DMS153 treated with DMSO at 0.1 percent for 48 hours (cell line): ENCODE data around the gene TALDO1.

Experiments used
- DNase-seq: peaks from one replicate; lab custom pipeline; 2025; ENCODE audit not compliant: unreplicated experiment; lab: John Stamatoyannopoulos, UW

Gene TALDO1

DNA sequence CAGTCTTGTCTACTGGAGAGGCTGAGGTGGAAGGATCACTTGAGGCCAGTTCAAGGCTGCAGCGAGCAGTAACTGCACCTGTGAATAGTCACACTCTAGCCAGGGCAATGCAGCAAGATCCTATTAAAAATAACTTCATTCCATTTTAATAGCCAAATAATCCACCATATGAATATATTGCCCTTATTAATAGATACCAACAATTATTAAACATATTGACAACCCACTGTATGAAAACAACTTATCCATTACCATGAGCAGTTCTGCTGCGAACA lies 19.6 kb downstream of the TALDO1 start:
- no peak for DNase-seq

DNA sequence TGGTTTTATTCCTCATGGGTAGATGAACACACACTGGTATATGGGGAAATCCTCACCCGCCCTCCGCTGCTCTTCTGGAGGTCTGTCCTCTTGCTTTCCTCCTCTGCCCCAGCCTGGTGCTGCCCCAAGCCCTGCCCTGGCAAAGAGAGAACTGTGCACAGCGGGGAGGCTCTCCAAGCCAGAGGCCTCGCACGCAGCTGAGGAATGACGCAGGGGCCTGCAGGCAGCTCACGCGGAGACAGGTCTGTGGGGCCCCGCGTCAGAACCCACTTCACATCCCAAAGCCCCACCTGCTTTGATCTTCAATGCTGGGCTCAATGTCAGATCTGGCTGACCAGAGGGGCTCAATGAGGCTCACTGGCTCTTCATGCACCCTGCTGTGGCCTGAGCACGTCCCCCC lies 20.0 kb downstream of the TALDO1 start:
- DNase-seq: no peak

DNA sequence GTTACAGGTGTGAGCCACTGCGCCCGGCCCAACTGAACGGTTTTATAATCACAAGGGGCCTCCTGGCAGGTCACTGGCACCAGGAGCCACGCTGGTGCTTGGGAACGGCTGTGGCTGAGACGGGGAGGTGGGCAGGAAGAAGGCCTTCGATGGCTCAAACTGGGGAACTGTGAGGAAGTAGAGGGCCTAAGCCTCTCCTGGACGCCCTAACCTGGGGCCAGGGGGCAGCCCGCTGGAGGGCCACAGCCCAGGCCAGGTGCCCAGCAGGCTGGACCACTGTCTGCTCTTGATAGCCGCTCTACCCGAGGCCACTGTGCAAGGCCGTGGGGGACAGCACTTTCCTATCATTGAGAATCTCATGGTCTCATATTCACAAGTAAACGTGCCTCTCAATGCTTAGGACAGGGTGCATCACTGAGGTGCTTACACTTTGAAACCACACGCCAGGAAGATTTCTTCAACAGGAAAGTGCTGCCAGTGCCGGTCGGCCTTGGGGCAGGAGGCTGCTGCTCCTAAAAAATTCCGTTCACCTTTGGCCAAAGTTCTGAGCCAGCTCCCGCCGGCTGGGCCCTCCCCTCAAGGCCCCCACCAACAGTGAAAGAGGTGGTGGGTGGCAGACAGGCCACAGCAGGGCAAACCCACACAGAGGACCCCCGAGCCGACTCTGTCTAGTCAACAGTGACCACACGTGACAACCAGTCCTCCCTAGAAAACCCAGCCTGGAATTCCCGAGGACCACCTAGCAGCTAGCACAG lies 22.8 kb downstream of the TALDO1 start:
- no peak for DNase-seq

DNA sequence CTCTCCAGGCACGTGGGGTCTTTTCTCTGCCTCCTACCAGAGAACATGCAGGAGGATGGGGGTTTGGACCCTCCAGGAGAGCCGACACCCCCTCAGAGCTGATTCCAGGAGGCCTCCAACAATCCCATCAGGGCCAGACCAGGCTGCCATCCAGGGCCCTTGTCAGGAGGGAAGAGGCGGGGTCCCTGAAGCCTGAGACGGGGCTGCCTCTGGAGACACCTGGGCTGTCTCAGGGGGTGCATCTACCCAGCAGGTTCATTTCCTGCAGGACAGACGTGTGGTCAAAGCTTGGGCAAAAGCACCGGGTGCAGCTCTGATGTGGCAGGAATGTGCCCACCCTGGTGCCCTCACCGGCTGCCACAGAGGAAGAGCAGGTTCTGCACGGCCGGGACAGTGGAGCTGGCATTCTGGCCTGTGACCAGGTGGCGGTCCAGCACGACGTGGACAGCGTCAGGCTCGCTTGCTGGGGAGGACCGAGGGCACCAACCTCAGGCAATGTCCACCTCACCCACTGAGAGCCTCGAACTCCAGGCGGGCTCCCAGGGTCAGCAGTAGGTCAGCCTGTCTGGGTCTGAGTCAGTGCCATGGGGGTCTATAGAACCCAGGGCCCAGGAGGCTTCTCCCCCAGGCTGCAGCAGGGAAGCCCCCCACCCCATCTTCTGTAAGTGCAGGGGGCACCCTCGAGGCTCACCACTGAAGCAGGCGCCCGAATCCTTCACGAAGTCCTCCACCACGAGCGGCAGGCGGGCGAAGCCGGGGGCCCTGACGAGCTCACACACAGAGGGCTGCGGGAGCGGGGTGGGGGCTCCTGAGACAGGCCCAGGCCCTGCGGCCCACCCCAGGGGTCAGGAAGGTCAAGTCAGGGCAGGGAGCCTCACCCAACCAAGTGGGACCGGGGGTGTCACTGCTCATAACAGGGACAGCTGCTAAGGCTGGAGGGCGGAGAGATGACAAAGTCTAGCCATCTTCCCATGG lies 23.7 kb downstream of the TALDO1 start:
- DNase-seq: no peak

DNA sequence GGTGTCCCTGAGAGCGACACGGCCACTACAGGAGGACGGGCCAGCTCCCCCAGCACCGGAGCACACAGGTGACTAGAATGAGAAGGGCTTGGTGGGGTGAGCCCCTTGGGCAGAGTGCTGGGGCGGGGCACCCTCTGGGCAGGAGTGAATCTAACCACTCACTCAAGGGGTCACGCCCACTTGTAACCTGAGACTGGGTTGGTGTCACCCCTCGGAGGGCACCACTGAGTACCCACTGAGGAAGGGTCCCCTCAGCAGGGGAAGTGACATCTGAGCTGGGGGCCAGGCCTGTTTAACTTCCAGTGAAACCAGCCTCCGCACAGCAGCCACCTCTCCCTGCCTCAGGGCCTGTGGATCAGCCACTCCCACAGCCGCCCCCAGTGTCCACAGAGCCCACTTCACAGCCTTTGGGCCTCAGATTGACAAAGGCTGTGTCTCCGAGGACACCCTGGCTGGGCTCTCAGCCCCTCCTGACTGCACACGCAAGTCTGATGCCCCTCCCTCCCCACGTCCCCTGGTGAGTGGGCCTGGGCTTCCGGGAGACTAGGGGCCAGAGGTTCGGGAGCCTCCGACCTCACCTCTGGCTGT lies 24.4 kb downstream of the TALDO1 start:
- no peak for DNase-seq

DNA sequence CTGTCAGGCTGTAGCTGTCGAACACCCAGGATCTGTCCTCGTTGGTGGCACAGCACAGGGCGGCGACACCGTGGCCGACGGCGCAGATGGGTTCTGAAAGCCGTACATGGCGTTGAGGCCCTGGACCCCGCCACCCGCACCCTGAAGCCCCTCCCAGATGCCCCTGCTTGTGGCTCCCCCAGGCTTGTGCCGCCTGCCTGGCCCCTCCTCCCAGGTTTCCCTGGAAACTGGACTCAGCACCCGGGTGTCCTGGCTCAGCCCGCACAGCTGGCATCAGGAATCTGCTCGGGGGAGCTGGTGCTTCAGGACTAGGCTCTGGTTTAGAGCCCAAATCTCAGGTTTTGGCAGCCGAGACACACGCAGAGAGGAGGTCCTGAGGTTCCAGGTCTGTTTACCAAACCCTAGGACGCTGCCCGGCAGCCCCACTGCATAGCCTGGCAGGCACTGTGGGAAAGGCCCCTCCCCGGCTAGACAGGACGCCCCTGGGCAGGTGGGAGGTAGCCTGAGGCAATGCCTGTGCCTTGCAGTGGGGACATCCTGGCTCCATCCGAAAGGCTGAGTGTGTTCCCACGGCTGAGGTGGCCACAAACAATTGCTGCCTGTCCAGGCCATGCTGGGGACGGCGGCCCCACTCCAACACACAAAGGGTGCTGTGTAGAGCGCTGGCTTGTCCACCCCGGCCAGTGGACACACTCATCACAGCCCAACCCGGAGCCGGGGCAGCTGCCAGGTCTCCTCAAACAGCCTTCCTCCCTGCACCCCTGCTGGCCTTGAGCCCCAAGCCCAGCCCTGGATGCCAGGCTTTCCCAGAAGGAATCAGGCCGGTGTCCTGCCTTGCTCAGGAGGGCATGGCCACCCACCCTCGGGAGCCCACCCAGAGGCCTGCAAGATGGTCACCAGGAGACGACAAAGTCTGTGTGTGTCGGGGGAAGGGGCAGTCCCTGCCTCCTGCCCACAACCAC lies 25.4 kb downstream of the TALDO1 start:
- no peak for DNase-seq

DNA sequence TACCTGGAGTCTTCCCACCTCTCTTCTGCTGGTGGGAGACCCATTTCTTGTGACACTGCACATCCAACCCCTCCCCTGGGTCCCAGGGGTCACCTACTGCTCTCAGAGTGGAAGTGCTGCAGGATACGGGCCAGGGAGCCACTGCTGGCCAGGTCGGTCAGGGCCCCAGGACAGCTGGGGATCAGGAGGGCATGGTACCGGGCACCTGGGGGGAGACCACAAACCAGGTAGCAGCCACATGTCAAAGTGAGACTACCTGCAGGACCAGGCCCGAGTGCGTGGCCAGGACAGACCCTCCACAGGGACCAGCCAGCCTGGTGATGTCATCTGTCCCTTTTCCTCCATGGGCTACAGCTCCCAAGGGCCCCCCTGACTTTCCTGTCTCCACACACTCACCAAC lies 26.2 kb downstream of the TALDO1 start:
- no peak for DNase-seq

DNA sequence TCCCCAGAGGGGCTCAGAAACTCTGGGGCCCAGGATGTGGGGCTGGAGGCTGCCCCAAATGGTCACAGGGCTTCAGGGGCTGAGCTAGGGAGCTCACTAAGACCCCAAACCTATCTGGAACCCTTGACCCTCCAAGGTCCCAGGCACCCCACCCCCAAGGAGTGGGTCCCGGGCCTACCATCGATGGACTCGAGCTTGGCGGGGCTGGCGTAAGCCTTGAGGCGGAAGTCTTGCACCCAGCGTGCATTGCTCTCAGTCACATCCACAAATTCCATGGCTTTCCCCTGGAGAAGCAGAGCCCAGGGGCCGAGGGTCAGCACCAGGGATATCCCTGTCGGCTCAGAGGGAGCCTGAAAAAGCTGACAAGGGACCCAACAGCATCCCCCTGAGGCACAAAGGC lies 26.6 kb downstream of the TALDO1 start:
- DNase-seq: no peak

DNA sequence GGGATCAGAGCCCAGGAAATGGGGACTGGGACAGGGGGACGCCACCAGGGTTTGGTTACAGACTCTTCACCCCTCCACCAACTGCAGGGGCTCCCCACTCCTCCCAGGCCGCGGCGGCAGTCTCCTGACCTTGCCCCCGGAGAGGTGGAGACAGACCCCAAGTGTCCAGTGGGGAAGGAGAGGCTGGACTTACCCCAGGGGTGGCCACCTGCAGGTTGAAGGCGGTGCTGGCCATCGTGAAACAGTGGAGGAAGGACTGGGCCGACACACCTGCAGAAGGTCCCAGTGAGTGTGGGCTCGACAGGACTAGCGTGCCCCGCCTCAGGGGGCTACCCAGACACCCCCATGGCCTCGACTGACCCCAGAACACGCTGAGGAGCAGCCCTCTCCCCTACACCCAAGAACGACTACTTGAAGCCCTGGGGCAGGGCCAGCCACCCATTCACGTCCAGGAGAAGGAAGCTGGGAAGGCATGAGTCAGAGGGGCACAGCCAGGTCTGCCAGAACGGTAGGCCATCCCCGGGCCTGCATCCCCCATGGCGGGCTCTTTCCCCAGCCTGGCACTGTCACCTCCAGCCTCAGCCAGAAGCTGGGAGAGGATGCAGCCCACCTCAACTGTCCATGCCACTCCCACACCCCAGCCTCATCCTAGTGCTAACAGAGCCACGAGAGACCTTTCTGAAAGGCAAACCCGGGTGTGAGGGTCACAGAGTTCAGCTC lies 27.8 kb downstream of the TALDO1 start:
- no peak for DNase-seq

DNA sequence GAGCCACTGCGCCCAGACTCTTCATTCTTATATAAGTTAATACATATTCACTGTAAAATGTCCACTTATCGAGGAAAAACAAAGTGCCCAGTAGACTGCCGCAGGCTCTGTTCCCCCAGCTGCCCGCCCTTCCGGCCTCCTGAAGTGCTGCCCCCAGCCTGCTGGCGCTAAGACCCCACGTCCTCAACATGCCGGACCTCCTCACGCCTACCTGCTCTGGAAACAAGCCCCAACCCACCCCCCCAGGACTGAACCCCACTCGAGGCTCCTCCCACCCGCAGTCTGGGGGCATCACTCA lies 28.9 kb downstream of the TALDO1 start:
- DNase-seq: no peak

DNA sequence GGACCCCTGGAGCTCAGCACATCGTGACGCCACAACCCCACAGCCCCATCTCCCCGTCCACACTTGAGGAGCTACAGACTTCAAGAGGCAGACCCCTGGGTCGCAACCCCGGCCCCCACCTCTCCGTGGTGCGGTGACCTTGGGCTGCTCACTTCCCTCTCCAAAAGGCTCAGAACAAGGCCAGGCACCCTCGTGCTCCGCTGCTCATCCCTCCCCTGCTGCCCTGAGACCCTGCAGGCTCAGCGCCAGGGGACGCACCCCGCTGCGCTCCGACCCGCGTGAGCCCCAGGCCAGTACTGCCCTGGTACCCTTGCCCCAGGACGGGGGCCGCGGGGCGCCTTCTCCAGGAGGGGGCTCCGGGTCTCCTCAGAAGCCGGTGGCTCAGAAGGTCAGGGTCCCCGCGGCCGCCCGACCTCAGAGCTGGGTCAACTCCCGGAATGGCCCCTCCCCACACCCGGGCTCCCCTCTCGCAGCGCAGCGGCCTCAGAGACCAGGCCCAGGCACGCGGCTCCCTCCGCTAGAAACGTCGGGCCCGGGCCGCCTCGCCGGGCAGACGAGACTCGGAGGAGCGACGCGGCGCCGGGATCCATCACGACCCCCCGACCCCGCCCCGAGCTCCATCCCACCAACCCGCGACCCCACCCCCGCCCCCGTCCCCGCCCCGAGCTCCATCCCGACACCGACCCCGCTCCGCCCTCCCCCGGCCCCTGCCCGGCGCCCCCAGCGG lies 29.5 kb downstream of the TALDO1 start:
- no peak for DNase-seq

DNA sequence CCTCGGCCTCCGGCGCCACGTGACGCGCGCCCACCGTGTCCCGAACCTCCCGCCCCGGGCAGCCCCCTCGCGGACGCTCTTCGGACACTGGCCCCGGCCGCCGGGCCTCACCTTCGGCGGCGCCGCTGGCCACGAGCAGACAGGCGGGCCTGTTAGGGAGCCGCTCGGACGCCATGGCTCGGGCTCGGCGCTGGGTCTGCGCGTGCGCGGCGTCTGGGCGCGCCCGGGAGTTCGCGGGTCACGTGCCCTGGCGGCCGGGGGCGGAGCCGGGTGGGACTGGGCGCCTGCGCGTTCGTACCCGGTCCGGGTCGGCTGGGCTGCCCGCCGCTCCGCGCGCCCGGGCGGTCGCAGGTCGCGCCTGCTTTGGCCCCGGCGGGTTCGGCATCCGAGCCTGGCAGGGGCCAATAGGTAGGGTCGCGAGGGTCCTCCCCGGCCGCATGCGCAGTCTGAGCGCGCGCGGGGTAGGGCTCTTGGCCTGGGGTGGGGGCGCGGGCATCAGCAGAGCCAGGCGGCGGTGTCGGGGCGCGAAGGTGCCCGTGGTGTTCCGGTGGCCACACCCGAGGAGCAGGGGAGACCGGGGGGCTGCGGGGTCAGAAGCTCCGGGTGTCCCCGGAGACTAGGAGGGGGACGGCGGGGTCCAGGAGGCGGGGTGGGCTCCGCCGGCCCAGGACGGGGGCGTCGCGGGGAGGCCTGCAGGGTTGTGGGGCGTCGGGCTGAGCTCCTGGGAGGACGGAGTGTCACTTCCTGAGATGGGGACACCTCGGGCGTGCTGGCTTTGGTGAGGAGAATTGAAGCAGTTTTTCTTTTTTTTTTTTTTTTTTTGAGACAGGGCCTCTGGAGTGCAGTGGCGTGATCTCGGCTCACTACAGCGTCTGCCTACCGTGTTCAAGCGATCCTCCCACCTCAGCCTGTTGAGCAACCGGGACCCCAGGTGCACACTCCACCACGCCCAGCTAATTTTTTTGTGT lies 30.3 kb downstream of the TALDO1 start, which contains the start of gene GATD1:
TSS of gene GATD1 (minus strand) at position 200 of the 968 bp plus-strand sequence. CDS start at position 175, 25 bp downstream.
- DNase-seq: peak; percentile 73

DNA sequence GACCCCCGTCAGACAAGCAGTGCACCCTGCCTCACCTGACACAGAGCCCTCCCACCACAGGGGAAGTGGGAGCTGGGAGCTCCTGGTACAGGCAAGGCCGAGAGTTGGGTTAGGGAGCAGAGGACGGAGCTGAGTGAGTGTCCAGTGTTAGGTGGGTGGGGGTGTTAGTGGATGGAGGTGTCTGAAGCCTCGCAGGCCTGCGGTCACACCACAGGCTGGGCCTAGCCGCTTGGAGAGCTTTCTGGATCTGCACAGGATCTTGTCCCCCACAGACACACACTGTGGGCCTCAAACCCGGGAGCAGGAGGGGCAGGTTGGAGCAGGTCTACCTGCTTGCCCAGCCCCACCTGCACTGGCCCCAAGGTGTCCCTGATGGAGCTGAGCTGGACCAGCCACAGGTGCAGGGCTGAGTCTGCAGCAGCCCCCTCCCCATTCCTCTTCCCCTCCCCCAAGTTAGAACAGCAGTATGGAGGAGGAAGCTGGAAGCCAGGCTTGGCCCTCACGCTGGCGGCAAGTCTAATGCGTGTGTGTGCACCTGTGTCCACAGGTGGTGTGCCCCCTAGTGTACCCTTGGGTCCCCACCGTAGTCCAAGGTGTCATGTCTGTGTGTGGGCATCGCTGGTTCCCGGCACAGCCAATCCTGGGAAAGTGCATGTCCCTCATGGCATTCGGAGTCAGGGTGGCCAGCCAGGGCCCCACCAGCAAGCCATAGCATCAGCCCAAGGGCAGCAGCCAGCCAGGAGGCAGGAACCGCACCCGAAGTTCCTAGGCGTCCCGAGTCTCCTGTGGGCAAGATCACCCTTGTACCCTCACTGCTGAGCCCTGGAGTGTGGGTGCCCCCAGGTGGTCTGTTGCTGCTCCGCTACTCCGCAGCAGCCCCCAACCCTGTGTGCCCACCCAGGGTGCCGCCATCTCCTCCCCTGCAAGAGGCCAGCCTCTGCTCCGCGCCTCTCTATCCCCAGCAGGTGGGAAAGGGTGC lies 32.0 kb downstream of the TALDO1 start:
- no peak for DNase-seq

DNA sequence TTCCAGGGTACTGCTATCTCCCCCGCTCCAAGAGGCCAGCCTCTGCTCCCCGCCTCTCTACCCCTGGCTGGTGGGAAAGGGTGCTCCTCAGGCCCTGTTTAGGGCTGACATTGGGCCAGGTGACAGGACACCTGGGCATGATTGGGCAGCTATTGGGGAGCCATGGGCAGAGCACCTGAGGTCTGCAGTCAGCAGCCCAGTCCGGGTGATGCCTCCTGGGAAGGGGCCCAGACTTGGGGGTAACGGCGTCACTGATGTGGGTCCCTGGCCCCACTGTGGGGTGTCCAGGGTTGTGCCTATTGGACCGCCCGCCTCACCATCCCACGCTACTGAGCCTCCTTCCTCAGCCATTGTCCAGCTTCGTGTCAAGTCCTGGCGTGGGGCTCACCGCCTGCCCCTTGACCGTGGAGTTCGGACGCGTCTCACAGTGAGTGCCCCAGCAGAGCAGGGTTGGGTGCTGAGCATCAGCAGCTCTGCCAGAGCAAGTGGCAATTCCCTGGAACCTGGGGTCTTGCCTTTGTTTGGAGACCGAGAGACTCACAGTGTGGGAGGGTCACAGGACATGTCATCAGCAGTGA lies 32.8 kb downstream of the TALDO1 start:
- DNase-seq: no peak

DNA sequence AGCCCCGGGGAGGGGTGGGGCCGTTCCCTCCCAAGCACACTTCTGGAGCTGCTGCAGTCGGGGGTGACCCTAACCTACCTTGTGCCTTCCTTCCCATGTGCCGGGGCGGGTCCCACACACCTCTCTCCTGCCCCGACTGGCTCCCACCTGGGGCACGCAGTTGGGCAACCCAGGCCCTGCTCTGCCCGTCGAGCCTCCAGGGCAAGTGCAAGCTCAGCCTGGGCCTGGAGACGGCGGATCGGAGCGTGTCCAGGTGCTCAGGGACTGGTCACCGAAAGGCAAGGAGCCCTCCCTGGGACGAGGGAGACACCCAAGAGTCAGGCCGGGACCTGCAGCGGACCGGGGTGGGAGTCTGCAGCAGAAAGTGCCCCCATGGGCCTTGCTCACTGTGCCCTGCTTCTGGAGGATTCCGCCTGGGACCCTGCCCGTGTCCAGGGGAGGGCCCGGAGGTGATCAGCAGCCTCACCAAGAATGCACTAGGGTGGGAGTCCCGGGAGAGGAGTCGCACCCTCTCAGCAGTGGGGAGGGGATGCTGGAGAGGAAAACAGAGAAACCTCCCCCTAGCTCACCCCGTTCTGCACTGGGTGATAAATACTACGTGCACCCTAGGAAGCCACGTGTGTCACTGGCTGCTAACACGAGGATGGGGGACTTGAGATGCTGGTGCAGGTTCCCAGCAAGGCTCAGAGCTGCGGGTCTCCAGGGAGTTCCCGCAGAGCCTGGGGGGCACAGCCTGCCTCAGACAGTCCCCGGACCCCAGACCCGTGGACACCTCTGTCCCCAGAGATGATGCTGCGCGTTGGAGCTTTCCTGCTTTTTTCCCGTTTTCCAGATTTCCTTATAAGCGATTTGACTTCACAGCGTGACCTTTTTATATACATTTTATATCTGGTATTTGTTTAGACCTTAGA lies 35.3 kb downstream of the TALDO1 start:
- no peak for DNase-seq

DNA sequence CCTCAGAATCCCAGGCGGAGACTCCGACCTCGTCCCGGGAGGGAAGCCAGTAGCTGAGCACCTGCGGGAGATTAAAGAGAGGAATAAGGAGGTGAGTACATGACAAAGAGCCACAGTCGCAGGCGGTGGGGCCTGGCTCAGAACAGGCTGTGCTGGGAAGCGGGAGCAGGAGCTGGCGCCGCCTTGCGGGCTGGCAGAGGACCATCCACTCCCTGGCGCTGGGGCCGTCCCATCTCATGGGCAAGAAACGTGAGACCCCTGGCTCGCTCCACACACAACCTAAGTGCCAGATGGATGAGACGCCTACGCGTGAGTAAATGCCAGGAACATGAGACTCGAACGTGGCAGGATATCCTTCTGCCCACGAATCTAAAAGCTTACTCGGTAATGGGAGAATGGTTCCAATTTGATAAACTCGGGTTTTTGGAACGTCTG lies 36.3 kb downstream of the TALDO1 start:
- peak; percentile 35 for DNase-seq
